B cell (primary cell): ENCODE data around the gene CYP26A1. TPM values are rescaled to one million over a fixed set of nuclear protein-coding genes. Genes with fewer than 3 reads are reported as not detected.
A peak's percentile ranks its signal among the peaks of the same experiment; 100 is the strongest.

Source experiments
- ATAC-seq: fragments of 200-7000 bp; cut with Tn5 transposase; one replicate; pipeline ENCODE4 v1.10.0; 2021; ENCODE audit warnings: low read depth, mild to moderate bottlenecking, moderate number of reproducible peaks, moderate library complexity
- CTCF ChIA-PET: fragments of 350-600 bp; sonication (Branson Sonifier 250); formaldehyde crosslinking; loops from one replicate; lab custom pipeline; 2021; ENCODE audit warnings: antibody characterized with exemption, inconsistent platforms; lab: Charles Lee
- POLR2A ChIA-PET: fragments of 350-600 bp; sonication (Branson Sonifier 250); formaldehyde crosslinking; loops from one replicate; lab custom pipeline; 2021; ENCODE audit warnings: antibody characterized with exemption; lab: Charles Lee
- DNase-seq: peaks from one replicate; pipeline ENCODE4 v3.0.0; 2013
- H2AFZ ChIP-seq: 2 replicates; pipeline ENCODE4 v1.6.1; 2012; ENCODE audit warnings: mild to moderate bottlenecking, low read depth, low read length; ENCODE audit not compliant: insufficient read depth, poor library complexity, severe bottlenecking
- H3K27ac ChIP-seq, 2 donors: 1 replicate in 1 of 2; 2 replicates in 1 of 2; pipeline ENCODE4 v1.5.1; 2012 to 2013; ENCODE audit warnings: low read length in 2 of 2, mild to moderate bottlenecking in 2 of 2, moderate library complexity in 1 of 2
- H3K27me3 ChIP-seq, 4 experiments: fragments of 200-600 bp in 1 of 4; sonication (generic) in 1 of 4; replicated peaks in 1 of 4; 1 replicate in 2 of 4; 2 replicates in 2 of 4; pipeline versions ENCODE4 v1.6.1 to v1.7.0; 2013 to 2016; ENCODE audit warnings: low read length in 3 of 4, mild to moderate bottlenecking in 2 of 4, mixed read lengths in 1 of 4, moderate library complexity in 1 of 4; ENCODE audit not compliant: insufficient read depth in 4 of 4, control insufficient read depth in 3 of 4; ENCODE audit errors: control extremely low read depth in 1 of 4
- H3K36me3 ChIP-seq, 2 experiments: replicated peaks in 1 of 2; 1 replicate in 1 of 2; 2 replicates in 1 of 2; pipeline versions ENCODE4 v1.6.1 to v1.7.1; 2013; ENCODE audit warnings: low read length in 1 of 2; ENCODE audit not compliant: insufficient read depth in 2 of 2, control insufficient read depth in 1 of 2; ENCODE audit errors: control extremely low read depth in 1 of 2, extremely low read depth in 1 of 2
- H3K4me1 ChIP-seq, 2 donors: fragments of 200-600 bp in 1 of 2; sonication (generic) in 1 of 2; 1 replicate in 1 of 2; 2 replicates in 1 of 2; pipeline versions ENCODE4 v1.5.1 to v1.6.1; 2013 to 2017; ENCODE audit warnings: low read length in 2 of 2; ENCODE audit not compliant: control insufficient read depth in 2 of 2, insufficient read depth in 2 of 2
- H3K4me2 ChIP-seq: replicated peaks from 2 replicates; pipeline ENCODE3; 2012; ENCODE audit warnings: mild to moderate bottlenecking, low read depth, low read length; ENCODE audit not compliant: poor library complexity, severe bottlenecking
- H3K4me3 ChIP-seq, 5 experiments: fragments of 200-600 bp in 1 of 5; sonication (generic) in 1 of 5; 1 replicate in 3 of 5; 2 replicates in 2 of 5; pipeline versions ENCODE4 v1.5.1 to v1.7.0; 2011 to 2016; ENCODE audit warnings: low read length in 4 of 5, mild to moderate bottlenecking in 4 of 5, low read depth in 2 of 5, control low read depth in 1 of 5, moderate library complexity in 1 of 5; ENCODE audit not compliant: insufficient read depth in 1 of 5; ENCODE audit errors: control extremely low read depth in 1 of 5, extremely low read depth in 1 of 5
- H3K79me2 ChIP-seq: fragments of 200-600 bp; sonication (generic); one replicate; pipeline ENCODE4 v1.6.0; 2016; ENCODE audit warnings: low read length; ENCODE audit not compliant: control insufficient read depth, insufficient read depth
- H3K9ac ChIP-seq: fragments of 200-600 bp; sonication (generic); 2 replicates; pipeline ENCODE4 v1.6.1; 2017; ENCODE audit warnings: mild to moderate bottlenecking, low read length, moderate library complexity
- H3K9me3 ChIP-seq, 3 donors: one replicate each; pipeline versions ENCODE4 v1.6.1 to v1.7.1; 2013; ENCODE audit warnings: low read length in 2 of 3; ENCODE audit not compliant: control insufficient read depth in 2 of 3, insufficient read depth in 1 of 3; ENCODE audit errors: control extremely low read depth in 1 of 3
- H4K20me1 ChIP-seq: 2 replicates; pipeline ENCODE4 v1.6.0; 2012; ENCODE audit warnings: mild to moderate bottlenecking, low read length; ENCODE audit not compliant: insufficient read depth, control insufficient read depth, poor library complexity, severe bottlenecking
- H3K27ac Mint-ChIP-seq: one replicate; pipeline ENCODE4 v1.8.0; 2021; ENCODE audit warnings: mixed read lengths
- H3K27me3 Mint-ChIP-seq: one replicate; pipeline ENCODE4 v1.8.0; 2021; ENCODE audit warnings: mixed read lengths
- H3K4me1 Mint-ChIP-seq: one replicate; pipeline ENCODE4 v1.8.0; 2021; ENCODE audit warnings: mixed read lengths
- H3K4me3 Mint-ChIP-seq: one replicate; pipeline ENCODE4 v1.8.0; 2021; ENCODE audit warnings: mixed read lengths
- H3K9me3 Mint-ChIP-seq: one replicate; pipeline ENCODE4 v1.8.0; 2022; ENCODE audit warnings: mixed read lengths; ENCODE audit not compliant: insufficient read depth
- EZH2 ChIP-seq: IDR thresholded peaks from 2 replicates; pipeline ENCODE4 v1.6.1; 2012; ENCODE audit warnings: borderline replicate concordance, low read depth, mild to moderate bottlenecking, moderate library complexity, low read length; ENCODE audit not compliant: insufficient read depth, poor library complexity, severe bottlenecking
- WGBS: methylation state at CpG from one replicate; pipeline ENCODE4 v1.1.5; 2013; ENCODE audit warnings: missing lambda C conversion rate; ENCODE audit not compliant: insufficient coverage; 5-methylcytosine and 5-hydroxymethylcytosine counted together
- intact Hi-C: fragments of 100-400 bp; cut with micrococcal nuclease; formaldehyde crosslinking; loops from one replicate; pipeline ENCODE4 v1.10.0; 2022
- polyA plus RNA-seq: library from polyadenylated mRNA; depleted of rRNA; stranded (reverse); fragments of >200 nt; gene quantifications from 2 replicates; pipeline ENCODE4 v1.2.3, GENCODE V29; 2012
- total RNA-seq, 2 donors: library from RNA; stranded (reverse); fragments of 120-200 nt in 1 of 2; gene quantifications; 1 replicate in 1 of 2; 2 replicates in 1 of 2; pipeline versions ENCODE4 v1.2.3 to v1.2.4, GENCODE V29; 2013 to 2022
- TF ChIP-seq, protein P1 (sequence below): fragments of 200-600 bp; IDR thresholded peaks from one replicate; pipeline ENCODE4 v1.8.0; 2022; ENCODE audit warnings: antibody characterized with exemption, mild to moderate bottlenecking

Gene CYP26A1
- total and polyA plus RNA-seq, 2 donors (not counting 1 experiment from before 2014, with no cell fraction given) = not detected

DNA sequence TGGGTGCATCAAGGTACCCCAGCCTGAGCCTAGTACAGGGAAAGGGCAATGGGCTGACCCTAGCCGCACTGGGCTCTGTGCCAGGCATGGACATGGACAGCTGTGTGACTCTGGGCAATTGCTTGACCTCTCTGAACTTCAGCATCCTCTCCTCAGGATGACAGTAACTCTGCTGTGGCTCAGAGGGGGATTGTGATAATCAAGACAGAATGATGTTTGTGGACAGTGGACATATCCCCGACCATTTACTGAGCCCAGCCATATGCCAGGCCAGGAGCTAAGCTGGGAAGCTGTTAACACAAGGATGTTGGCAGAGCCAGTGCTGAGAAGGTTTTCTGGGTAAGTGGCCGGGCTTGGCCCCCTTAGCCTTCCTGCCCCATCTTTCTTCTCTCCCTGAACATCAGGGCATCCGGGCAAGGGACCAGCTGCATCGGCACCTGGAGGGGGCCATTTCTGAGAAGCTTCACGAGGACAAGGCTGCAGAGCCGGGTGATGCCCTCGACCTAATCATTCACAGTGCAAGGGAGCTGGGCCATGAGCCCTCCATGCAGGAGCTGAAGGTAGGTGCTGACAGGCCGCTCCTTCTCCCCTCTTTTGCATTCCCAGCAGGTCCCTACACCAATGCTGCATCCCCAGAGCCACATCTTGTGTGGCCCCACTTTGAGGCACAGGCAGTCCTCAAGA lies 9.6 kb upstream of the CYP26A1 start:
- DNase-seq (no peak), ATAC-seq (no peak)
- Histone ChIP-seq H4K20me1 (peaks cover 4% of the 10 kb centered on the region), H3K4me2 (no peak overlapping the region), H3K27me3 (peaks cover 0 to 61% (median 25%) of the 10 kb centered on the region in 4 experiments), H3K36me3 (peaks cover 0 to 2% of the 10 kb centered on the region in 2 experiments), H3K27ac (no peak overlapping the region), H3K79me2 (no peaks in the 10 kb centered on the region), H2AFZ (no peak overlapping the region), H3K9ac (no peak overlapping the region), H3K4me3 (no peak overlapping the region), H3K4me1 (peaks cover 29 to 34% of the 10 kb centered on the region in 2 donors), H3K9me3 (peaks cover 0 to 10% (median 0%) of the 10 kb centered on the region in 3 donors)
- H3K27ac Mint-ChIP-seq = no peak overlapping the region
- H3K9me3 Mint-ChIP-seq = no peaks in the 10 kb centered on the region
- peaks cover 32% of the 10 kb centered on the region for H3K4me1 Mint-ChIP-seq
- H3K4me3 Mint-ChIP-seq = peak overlapping the region; percentile 19
- TF ChIP-seq, protein P1, sequence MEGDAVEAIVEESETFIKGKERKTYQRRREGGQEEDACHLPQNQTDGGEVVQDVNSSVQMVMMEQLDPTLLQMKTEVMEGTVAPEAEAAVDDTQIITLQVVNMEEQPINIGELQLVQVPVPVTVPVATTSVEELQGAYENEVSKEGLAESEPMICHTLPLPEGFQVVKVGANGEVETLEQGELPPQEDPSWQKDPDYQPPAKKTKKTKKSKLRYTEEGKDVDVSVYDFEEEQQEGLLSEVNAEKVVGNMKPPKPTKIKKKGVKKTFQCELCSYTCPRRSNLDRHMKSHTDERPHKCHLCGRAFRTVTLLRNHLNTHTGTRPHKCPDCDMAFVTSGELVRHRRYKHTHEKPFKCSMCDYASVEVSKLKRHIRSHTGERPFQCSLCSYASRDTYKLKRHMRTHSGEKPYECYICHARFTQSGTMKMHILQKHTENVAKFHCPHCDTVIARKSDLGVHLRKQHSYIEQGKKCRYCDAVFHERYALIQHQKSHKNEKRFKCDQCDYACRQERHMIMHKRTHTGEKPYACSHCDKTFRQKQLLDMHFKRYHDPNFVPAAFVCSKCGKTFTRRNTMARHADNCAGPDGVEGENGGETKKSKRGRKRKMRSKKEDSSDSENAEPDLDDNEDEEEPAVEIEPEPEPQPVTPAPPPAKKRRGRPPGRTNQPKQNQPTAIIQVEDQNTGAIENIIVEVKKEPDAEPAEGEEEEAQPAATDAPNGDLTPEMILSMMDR = no peak
- no peak for TF ChIP-seq EZH2
- H3K27me3 Mint-ChIP-seq = peaks cover 62% of the 10 kb centered on the region
- CTCF ChIA-PET = interaction anchor here (1.5 kb wide), 1 partner anchor 16 kb away, joined by 3 read pairs; no protein-coding TSS in a partner anchor
- 84% methylated on average over 9 of the region's 9 CpGs for WGBS
- intact Hi-C loops = no loop called here
- POLR2A ChIA-PET = no interaction called here
